ENCODE data around the gene MAOA.
"Not testable (repeated sequence)": the region's sequence is repeated elsewhere in the genome, so short reads cannot be mapped to it uniquely, and the experiment has no call there.

MAOA gene

GRCh38 chrX:43661521-43662240 is 5.6 kb downstream of the MAOA start:
- DNase-seq (ENCODE audit: insufficient read length, low spot score): no peak
- TF ChIP-seq POLR2AphosphoS5 (IDR thresholded peaks at IDR 0.05; ENCODE audit: low read depth, low read length): no peak
- no peak for TF ChIP-seq POU2F2 (IDR thresholded peaks at IDR 0.05; ENCODE audit: low read depth, low read length)
- TF ChIP-seq PAX5 (IDR thresholded peaks at IDR 0.05; ENCODE audit: insufficient read depth, low read length, severe bottlenecking): no peak
- no peak for TF ChIP-seq POLR2A (IDR thresholded peaks at IDR 0.05; ENCODE audit: low read depth, low read length)
- TF ChIP-seq TAF1 (IDR thresholded peaks at IDR 0.05; ENCODE audit: low read depth, low read length): no peak
- TF ChIP-seq SPI1 (IDR thresholded peaks at IDR 0.05; ENCODE audit: low read depth, low read length): no peak
- FAIRE-seq: no peak

DNA sequence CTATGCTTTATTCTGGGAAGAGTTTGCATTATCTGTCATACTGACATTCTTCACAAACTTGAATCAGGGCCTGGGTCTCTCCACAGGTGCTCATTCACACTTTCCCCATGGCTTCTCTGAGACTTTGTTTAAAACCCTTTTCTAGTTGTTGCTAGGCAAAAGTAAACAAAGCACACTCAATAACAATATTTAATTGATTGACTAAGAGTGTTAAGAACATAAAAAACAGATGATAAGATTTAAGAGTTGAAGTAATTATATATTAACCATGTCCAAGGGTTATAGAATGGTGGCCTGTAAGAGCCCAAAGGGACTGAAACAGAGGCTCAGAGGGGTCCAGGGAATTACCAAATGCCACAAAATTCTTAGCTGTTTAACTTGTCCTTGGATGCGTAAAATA is 7.1 kb downstream of the MAOA start:
- FAIRE-seq (no peak), DNase-seq (ENCODE audit: insufficient read length, low spot score) (no peak)
- TF ChIP-seq PAX5 (IDR thresholded peaks at IDR 0.05; ENCODE audit: insufficient read depth, low read length, severe bottlenecking) (no peak), POLR2A (IDR thresholded peaks at IDR 0.05; ENCODE audit: low read depth, low read length) (no peak), TAF1 (IDR thresholded peaks at IDR 0.05; ENCODE audit: low read depth, low read length) (no peak), POU2F2 (IDR thresholded peaks at IDR 0.05; ENCODE audit: low read depth, low read length) (no peak), SPI1 (IDR thresholded peaks at IDR 0.05; ENCODE audit: low read depth, low read length) (no peak), POLR2AphosphoS5 (IDR thresholded peaks at IDR 0.05; ENCODE audit: low read depth, low read length) (no peak)

- no peak for TF ChIP-seq POLR2A (IDR thresholded peaks at IDR 0.05; ENCODE audit: low read depth, low read length)
- no peak for TF ChIP-seq POLR2AphosphoS5 (IDR thresholded peaks at IDR 0.05; ENCODE audit: low read depth, low read length)
- no peak for TF ChIP-seq SPI1 (IDR thresholded peaks at IDR 0.05; ENCODE audit: low read depth, low read length)
- no peak for TF ChIP-seq POU2F2 (IDR thresholded peaks at IDR 0.05; ENCODE audit: low read depth, low read length)
- no peak for TF ChIP-seq TAF1 (IDR thresholded peaks at IDR 0.05; ENCODE audit: low read depth, low read length)
- no peak for TF ChIP-seq PAX5 (IDR thresholded peaks at IDR 0.05; ENCODE audit: insufficient read depth, low read length, severe bottlenecking)
- no peak for FAIRE-seq
- no peak for DNase-seq (ENCODE audit: insufficient read length, low spot score)
Measured at GRCh38 chrX:43664258-43664657, 8.2 kb downstream of the MAOA start.

- no peak for FAIRE-seq
Measured at GRCh38 chrX:43664708-43665107, 8.6 kb downstream of the MAOA start.

GRCh38 chrX:43666311-43666912 is 10.3 kb downstream of the MAOA start:
- TF ChIP-seq POLR2AphosphoS5 (IDR thresholded peaks at IDR 0.05; ENCODE audit: low read depth, low read length) (no peak), TAF1 (IDR thresholded peaks at IDR 0.05; ENCODE audit: low read depth, low read length) (no peak), PAX5 (IDR thresholded peaks at IDR 0.05; ENCODE audit: insufficient read depth, low read length, severe bottlenecking) (no peak), POLR2A (IDR thresholded peaks at IDR 0.05; ENCODE audit: low read depth, low read length) (no peak)
- FAIRE-seq (no peak), DNase-seq (ENCODE audit: insufficient read length, low spot score) (no peak)

More at GRCh38 chrX:43664708-43665107, 8.6 kb downstream of the MAOA start:
- TF ChIP-seq SPI1 (IDR thresholded peaks at IDR 0.05; ENCODE audit: low read depth, low read length) (no peak), POU2F2 (IDR thresholded peaks at IDR 0.05; ENCODE audit: low read depth, low read length) (no peak), TAF1 (IDR thresholded peaks at IDR 0.05; ENCODE audit: low read depth, low read length) (no peak), POLR2A (IDR thresholded peaks at IDR 0.05; ENCODE audit: low read depth, low read length) (no peak), POLR2AphosphoS5 (IDR thresholded peaks at IDR 0.05; ENCODE audit: low read depth, low read length) (no peak), PAX5 (IDR thresholded peaks at IDR 0.05; ENCODE audit: insufficient read depth, low read length, severe bottlenecking) (no peak)
- no peak for DNase-seq (ENCODE audit: insufficient read length, low spot score)

DNA sequence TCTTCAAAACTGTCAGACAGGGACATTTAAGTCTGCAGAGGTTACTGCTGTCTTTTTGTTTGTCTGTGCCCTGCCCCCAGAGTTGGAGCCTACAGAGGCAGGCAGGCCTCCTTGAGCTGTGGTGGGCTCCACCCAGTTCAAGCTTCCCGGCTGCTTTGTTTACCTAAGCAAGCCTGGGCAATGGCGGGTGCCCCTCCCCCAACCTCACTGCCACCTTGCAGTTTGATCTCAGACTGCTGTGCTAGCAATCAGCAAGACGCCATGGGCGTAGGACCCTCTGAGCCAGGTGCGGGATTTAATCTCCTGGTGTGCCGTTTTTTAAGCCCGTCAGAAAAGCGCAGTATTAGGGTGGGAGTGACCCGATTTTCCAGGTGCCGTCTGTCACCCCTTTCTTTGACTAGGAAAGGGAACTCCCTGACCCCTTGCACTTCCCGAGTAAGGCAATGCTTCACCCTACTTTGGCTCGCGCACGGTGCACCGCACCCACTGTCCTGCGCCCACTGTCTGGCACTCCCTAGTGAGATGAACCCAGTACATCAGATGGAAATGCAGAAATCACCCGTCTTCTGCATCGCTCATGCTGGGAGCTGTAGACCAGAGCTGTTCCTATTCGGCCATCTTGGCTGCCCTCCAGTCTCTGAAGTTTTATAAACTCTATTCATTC is 20.0 kb downstream of the MAOA start:
- not testable (repeated sequence) for DNase-seq (ENCODE audit: insufficient read length, low spot score); FAIRE-seq

GRCh38 chrX:43676971-43677572 is 21.0 kb downstream of the MAOA start:
- DNase-seq (ENCODE audit: insufficient read length, low spot score) (no peak), FAIRE-seq (no peak)
- TF ChIP-seq POU2F2 (IDR thresholded peaks at IDR 0.05; ENCODE audit: low read depth, low read length): no peak
- no peak for TF ChIP-seq SPI1 (IDR thresholded peaks at IDR 0.05; ENCODE audit: low read depth, low read length)
- TF ChIP-seq POLR2AphosphoS5 (IDR thresholded peaks at IDR 0.05; ENCODE audit: low read depth, low read length): no peak
- TF ChIP-seq POLR2A (IDR thresholded peaks at IDR 0.05; ENCODE audit: low read depth, low read length): no peak
- TF ChIP-seq TAF1 (IDR thresholded peaks at IDR 0.05; ENCODE audit: low read depth, low read length): no peak

DNA sequence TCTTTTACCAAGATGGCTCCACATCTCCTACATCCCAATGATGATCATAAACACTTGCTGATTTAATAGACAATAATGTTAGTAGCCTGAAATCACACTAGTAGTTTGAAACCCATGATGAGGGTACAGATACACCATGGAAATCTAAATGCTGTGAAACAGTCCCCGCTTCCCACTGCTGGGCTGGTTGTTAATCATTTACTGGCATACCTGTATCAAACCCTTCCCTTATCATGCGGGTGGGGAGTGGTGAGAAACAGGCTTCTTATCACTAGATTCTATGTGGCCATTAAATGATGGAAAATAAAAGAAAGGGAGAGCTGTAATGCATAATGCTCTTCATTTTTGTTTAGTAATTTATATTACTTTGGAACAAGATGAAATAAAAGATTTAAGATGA is 21.9 kb downstream of the MAOA start:
- TF ChIP-seq POU2F2 (IDR thresholded peaks at IDR 0.05; ENCODE audit: low read depth, low read length) (no peak), TAF1 (IDR thresholded peaks at IDR 0.05; ENCODE audit: low read depth, low read length) (no peak), POLR2A (IDR thresholded peaks at IDR 0.05; ENCODE audit: low read depth, low read length) (no peak), POLR2AphosphoS5 (IDR thresholded peaks at IDR 0.05; ENCODE audit: low read depth, low read length) (no peak), PAX5 (IDR thresholded peaks at IDR 0.05; ENCODE audit: insufficient read depth, low read length, severe bottlenecking) (no peak), SPI1 (IDR thresholded peaks at IDR 0.05; ENCODE audit: low read depth, low read length) (no peak)
- FAIRE-seq (no peak), DNase-seq (ENCODE audit: insufficient read length, low spot score) (no peak)

DNA sequence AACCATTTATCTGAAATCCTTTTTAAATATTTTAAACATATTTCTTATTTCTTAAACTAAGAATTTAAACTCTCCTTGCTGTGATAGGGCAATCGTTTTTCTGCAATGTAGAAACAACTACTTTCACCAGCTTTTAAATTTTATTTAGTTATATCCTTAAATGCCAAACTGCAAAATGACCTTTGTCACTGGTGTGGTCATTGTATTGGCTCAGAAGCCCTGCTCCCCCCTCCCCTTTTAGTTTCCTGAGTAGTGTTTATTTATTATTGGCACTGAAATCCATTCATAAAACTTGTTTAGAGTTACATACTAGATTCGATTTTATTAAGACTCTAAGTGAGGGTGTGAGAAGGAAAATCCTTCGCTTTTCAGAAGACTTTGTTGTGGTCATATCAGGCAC is 23.0 kb downstream of the MAOA start:
- DNase-seq (ENCODE audit: insufficient read length, low spot score) (no peak), FAIRE-seq (no peak)
- TF ChIP-seq TAF1 (IDR thresholded peaks at IDR 0.05; ENCODE audit: low read depth, low read length): no peak
- TF ChIP-seq POLR2AphosphoS5 (IDR thresholded peaks at IDR 0.05; ENCODE audit: low read depth, low read length): no peak
- no peak for TF ChIP-seq PAX5 (IDR thresholded peaks at IDR 0.05; ENCODE audit: insufficient read depth, low read length, severe bottlenecking)
- TF ChIP-seq POLR2A (IDR thresholded peaks at IDR 0.05; ENCODE audit: low read depth, low read length): no peak
- no peak for TF ChIP-seq POU2F2 (IDR thresholded peaks at IDR 0.05; ENCODE audit: low read depth, low read length)
- TF ChIP-seq SPI1 (IDR thresholded peaks at IDR 0.05; ENCODE audit: low read depth, low read length): no peak
